Spinal cord (tissue), 10 donors: ENCODE results near the gene SC5D. TPM values are rescaled to one million over a fixed set of nuclear protein-coding genes. Genes with fewer than 3 reads are reported as not detected.

ENCODE experiments used
- DNase-seq, 6 donors: peaks; one replicate each; pipeline versions ENCODE4 v3.0.0 to v3.0.0-alpha.2; 2013 to 2015; ENCODE audit warnings: low spot score in 6 of 6, low read depth in 4 of 6
- H3K27ac ChIP-seq: one replicate; pipeline ENCODE4 v1.5.1; 2013; ENCODE audit warnings: low read depth, low read length, control low read depth
- H3K27me3 ChIP-seq: one replicate; pipeline ENCODE4 v1.6.1; 2013; ENCODE audit warnings: low read length; ENCODE audit not compliant: control insufficient read depth, insufficient read depth
- H3K36me3 ChIP-seq: one replicate; pipeline ENCODE4 v1.6.1; 2013; ENCODE audit warnings: low read length; ENCODE audit not compliant: control insufficient read depth, insufficient read depth
- H3K4me1 ChIP-seq: one replicate; pipeline ENCODE4 v1.6.1; 2013; ENCODE audit warnings: low read length; ENCODE audit not compliant: control insufficient read depth, insufficient read depth
- H3K4me3 ChIP-seq: one replicate; pipeline ENCODE4 v1.5.1; 2013; ENCODE audit warnings: low read depth, low read length, control low read depth
- H3K9me3 ChIP-seq: one replicate; pipeline ENCODE4 v1.6.1; 2013; ENCODE audit warnings: low read length; ENCODE audit not compliant: control insufficient read depth, insufficient read depth
- WGBS: methylation state at CpG from one replicate; pipeline ENCODE4 v1.1.5; 2013; ENCODE audit warnings: missing lambda C conversion rate; ENCODE audit not compliant: insufficient coverage; 5-methylcytosine and 5-hydroxymethylcytosine counted together
- polyA plus RNA-seq, 2 donors: library from polyadenylated mRNA; unstranded; fragments of 120-200 nt; gene quantifications; one replicate each; pipeline ENCODE4 v1.2.1, GENCODE V29; 2013; ENCODE audit not compliant: insufficient read length in 2 of 2
- total RNA-seq, 2 donors: library from RNA; depleted of rRNA in 1 of 2; stranded (reverse); fragments of 120-200 nt in 1 of 2; fragments of >200 nt in 1 of 2; gene quantifications; one replicate each; pipeline versions ENCODE4 v1.2.3 to v1.2.4, GENCODE V29; 2013 to 2014
- donor health status: healthy.

The SC5D gene
- total and polyA plus RNA-seq, 4 donors: 47.4 to 162 (median 136) TPM

GRCh38 chr11:121349790-121350189, 57.2 kb downstream of the SC5D start:
- Histone ChIP-seq H3K4me1 (peaks cover 25% of the 10 kb centered on the region), H3K27ac (no peak overlapping the region), H3K36me3 (no peaks in the 10 kb centered on the region), H3K9me3 (no peaks in the 10 kb centered on the region), H3K27me3 (no peaks in the 10 kb centered on the region), H3K4me3 (no peak overlapping the region)
- no CpG with 5 or more reads among the region's 1 CpG for WGBS
- no peak for DNase-seq

GRCh38 chr11:121350314-121351082, 57.9 kb downstream of the SC5D start:
- no peaks in the 10 kb centered on the region for H3K36me3 ChIP-seq
- no peak overlapping the region for H3K27ac ChIP-seq
- H3K4me1 ChIP-seq: peaks cover 25% of the 10 kb centered on the region
- 44% methylated on average over 2 of the region's 3 CpGs for WGBS
- H3K4me3 ChIP-seq: no peak overlapping the region
- H3K27me3 ChIP-seq: no peaks in the 10 kb centered on the region
- H3K9me3 ChIP-seq: no peaks in the 10 kb centered on the region
- peak in 2 of 6 donors; percentile 43 to 57 for DNase-seq

- Histone ChIP-seq H3K27ac (no peak overlapping the region), H3K27me3 (no peaks in the 10 kb centered on the region), H3K4me3 (no peak overlapping the region), H3K36me3 (no peaks in the 10 kb centered on the region), H3K4me1 (peaks cover 25% of the 10 kb centered on the region), H3K9me3 (no peaks in the 10 kb centered on the region)
- DNase-seq: peak in 2 of 6 donors; percentile 71 to 89
- 74% methylated on average over 5 of the region's 7 CpGs for WGBS
Measured at GRCh38 chr11:121351083-121351630, 58.6 kb downstream of the SC5D start.

- Histone ChIP-seq H3K36me3 (no peaks in the 10 kb centered on the region), H3K27ac (peak overlapping the region; percentile 67), H3K9me3 (no peaks in the 10 kb centered on the region), H3K27me3 (no peaks in the 10 kb centered on the region), H3K4me1 (peaks cover 25% of the 10 kb centered on the region), H3K4me3 (no peak overlapping the region)
- 20% methylated on average over 8 of the region's 8 CpGs for WGBS
- DNase-seq: peak in 4 of 6 donors; percentile 75 to 97 (median 87)
Measured at GRCh38 chr11:121352251-121352891, 59.8 kb downstream of the SC5D start.

- Histone ChIP-seq H3K9me3 (no peaks in the 10 kb centered on the region), H3K4me3 (no peak overlapping the region), H3K4me1 (peaks cover 25% of the 10 kb centered on the region), H3K27me3 (no peaks in the 10 kb centered on the region), H3K36me3 (no peaks in the 10 kb centered on the region), H3K27ac (no peak overlapping the region)
- WGBS: no CpG with 5 or more reads among the region's 1 CpG
- no peak for DNase-seq
Measured at GRCh38 chr11:121354192-121354591, 61.6 kb downstream of the SC5D start.

GRCh38 chr11:121356357-121356756, 63.8 kb downstream of the SC5D start:
- WGBS: 83% methylated on average over 3 of the region's 3 CpGs
- no peak overlapping the region for H3K4me3 ChIP-seq
- no peaks in the 10 kb centered on the region for H3K9me3 ChIP-seq
- peaks cover 17% of the 10 kb centered on the region for H3K4me1 ChIP-seq
- no peaks in the 10 kb centered on the region for H3K27me3 ChIP-seq
- H3K27ac ChIP-seq: no peak overlapping the region
- H3K36me3 ChIP-seq: no peaks in the 10 kb centered on the region
- DNase-seq: no peak

Other genes with a start within 250 kb of the SC5D start
- 1 to 10 TPM; 2.1 to 2.7 TPM for gene TECTA, start 191.5 kb upstream of the SC5D start, total RNA-seq
- 1 to 10 TPM; 4.9 to 5.5 TPM for gene TECTA, start 191.5 kb upstream of the SC5D start, polyA plus RNA-seq
- 10 to 100 TPM; 21.4 to 80.6 TPM for gene SORL1, start 159.5 kb downstream of the SC5D start, total RNA-seq
- 10 to 100 TPM; 26.7 to 31.8 TPM for gene SORL1, start 159.5 kb downstream of the SC5D start, polyA plus RNA-seq